GM19328 (cell line): ENCODE measurements around the gene NPBWR2.

Experiments
- ATAC-seq: cut with Tn5 transposase; IDR thresholded peaks from one replicate; pipeline ENCODE4 v1.9.1; 2021; ENCODE audit warnings: mild to moderate bottlenecking, moderate library complexity; ENCODE audit not compliant: unreplicated experiment

The NPBWR2 gene, protein sequence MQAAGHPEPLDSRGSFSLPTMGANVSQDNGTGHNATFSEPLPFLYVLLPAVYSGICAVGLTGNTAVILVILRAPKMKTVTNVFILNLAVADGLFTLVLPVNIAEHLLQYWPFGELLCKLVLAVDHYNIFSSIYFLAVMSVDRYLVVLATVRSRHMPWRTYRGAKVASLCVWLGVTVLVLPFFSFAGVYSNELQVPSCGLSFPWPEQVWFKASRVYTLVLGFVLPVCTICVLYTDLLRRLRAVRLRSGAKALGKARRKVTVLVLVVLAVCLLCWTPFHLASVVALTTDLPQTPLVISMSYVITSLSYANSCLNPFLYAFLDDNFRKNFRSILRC

GRCh38 chr20:64106981-64107735 is at the start of gene NPBWR2:
Gene NPBWR2, minus strand, starts transcription at chr20:64107565. Its CDS starts 734 bp downstream, at chr20:64106831.
- no peak for ATAC-seq

DNA sequence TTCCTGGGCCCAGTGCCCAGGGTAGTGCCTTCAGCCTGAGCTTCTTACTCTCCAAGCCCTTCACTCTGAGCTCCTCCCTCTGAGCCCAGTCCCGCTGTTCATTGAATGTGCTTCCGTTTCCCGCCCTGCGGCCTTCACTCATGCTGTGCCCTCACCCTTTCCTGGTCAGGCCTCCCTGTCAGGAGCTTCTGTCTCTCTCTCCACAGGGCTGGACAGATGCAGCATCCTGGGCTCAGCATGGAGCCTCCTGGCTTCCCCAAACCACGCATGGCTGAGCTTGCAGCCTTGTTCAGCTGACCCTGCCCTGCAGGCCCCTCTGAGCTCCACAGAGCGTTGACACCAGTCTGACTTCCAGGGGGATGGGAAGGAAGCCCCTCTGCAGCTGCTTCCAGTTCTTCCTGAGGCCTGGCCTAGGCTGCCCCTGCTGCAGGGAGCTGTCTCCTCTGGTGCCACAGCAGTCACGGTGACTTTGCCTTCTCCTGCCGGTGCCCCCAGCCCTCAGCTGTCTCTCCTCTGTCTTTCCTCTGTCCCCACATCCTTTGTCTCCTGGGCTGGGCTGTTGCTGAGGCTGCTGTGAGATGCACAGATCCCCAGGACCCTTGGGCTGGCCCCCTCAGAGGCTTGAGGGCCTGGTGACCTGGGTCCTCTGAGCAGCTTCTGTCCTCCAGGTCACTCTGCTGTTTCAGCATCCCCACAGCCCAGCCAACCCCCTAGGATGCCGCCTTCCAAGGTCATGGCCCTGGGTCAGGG is 48.9 kb upstream of the NPBWR2 start:
- ATAC-seq, result no peak

DNA sequence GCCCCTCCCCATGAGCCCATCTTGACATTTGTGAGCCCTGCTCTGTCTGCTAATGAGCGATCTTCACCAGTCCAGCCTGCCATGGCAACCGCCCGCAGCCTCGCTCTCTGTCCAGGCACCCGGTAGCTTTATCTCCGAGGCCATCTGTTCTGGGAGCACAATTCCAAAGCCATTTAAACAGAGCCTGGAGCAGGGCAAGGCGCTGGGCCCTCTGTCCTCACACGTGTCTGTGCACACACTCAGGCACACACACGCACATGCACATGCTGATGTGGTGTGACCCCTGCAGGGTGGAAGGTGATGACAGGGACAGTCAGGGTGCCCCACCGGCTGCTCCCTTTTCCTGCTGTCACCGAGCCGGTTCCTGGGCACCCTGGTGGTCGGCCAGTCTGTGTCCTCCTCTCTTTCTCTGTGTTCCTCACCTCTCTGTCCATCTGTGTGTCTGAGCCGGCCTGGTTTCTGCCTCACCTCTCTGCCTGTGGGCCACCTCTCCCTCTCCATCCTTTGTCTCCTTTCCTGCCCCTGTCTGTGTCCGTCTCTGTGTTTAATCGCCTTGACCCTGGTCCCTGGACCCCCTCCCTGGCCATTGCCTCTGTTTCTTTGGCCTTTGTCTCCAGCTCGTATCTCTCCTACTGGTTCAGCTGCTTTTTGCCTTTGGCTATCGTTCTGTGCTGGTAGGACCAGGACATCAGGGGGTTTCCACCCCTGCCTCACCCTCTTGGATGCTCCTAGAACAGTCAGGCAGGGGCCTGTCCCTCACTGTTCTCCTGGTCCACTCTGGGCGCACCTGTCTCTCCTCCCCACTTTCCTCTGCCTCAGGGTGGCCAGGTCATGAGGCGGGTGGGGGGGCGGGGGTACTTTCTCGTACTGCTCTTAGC is 48.1 kb upstream of the NPBWR2 start:
- no peak for ATAC-seq

DNA sequence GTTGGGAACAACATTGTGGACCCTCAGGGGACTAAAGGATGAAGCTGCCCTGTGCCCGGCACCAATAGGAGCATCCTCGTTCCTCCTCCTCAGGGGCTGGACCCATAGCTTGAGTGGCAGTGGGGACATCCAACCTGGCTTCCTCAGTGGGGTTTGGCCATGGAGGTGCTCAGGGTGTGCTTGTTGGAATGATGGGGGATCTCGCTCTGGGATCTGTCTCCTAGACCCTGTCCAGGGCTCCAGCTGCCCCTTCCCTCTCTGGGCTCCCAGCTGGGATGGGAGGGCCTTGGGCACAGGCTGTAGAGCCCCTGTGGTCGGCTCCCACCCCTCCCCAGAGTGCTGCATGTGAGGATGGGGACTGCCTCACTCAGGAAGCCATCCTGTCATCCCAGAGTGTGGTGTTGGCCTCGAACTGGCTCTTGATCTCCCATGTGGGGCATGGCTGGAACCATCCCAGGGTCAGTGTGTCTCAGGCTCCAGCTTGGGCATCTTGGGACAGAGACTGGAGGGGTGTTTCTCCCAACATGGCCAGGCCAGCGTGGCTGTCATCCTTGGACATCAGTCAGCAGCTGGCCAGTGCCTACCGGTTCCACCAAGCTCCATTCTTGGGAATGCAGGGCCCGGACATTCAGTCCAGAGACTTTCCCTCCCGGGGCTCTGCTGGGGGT is 47.4 kb upstream of the NPBWR2 start:
- ATAC-seq, result no peak

GRCh38 chr20:64153861-64154589 is 46.7 kb upstream of the NPBWR2 start:
- ATAC-seq, result no peak

GRCh38 chr20:64153410-64153809 is 46.0 kb upstream of the NPBWR2 start:
- no peak for ATAC-seq

DNA sequence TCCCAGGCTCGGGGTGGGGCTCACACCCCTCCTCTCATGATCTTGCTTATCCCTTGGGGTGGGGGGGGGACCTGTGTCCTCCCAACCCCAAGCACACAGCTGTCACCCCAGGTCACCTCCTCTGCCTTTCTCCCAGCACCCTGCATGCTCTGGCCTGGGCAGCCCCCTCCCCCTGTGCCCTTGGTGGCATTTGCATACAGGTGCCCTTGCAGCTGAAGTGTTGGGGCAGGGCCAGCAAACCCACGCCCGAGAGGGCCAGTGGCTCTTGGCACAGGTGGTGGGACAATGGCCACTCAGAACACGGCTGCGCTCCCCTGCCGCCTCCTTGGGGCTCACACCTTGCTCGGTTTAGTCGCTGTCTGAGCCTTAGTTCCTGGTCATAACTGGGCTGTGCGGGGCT is 45.5 kb upstream of the NPBWR2 start:
- no peak for ATAC-seq

DNA sequence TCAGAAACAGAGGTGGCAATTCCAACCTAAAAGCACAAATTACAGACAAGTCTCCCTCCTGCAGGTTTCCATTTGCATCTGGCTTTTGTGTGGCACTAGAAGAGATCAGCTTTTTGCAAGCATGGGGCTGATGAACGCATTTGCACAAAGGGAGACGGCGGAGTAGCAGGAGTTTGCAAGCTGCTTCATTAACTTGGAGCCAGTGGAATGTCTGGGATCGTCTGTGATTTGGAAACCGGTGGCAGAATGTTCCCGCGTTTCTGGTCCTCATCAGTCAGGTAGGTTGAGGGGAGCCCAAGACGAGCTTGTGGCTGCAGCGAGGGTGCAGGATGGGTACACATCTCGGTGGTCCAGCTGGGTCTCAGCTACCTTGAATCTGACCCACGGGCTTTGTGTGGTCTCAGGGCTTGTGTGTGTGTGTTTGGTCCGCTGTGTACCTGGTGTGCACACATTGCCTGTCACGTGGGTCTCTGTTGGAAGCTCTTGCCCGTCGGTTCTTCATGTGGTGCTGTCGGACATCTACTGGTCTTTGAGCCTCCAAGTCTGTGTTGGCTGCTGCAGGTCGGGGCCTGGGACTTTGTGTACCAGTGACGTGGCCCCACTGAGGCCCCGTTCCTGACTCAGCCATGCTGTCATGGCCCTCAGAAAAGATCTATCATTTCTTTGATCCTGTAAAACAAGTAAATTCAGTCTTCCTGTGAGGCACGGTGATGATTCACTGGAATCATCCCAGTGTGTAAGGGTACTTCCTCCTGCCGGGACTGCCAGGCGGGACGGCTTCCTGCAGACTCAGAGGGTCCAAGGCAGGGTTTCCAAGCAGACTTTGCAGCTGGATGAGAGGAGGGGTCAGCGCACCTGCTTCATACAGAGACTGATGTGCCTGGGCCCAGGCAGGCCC is 44.5 kb upstream of the NPBWR2 start:
- no peak for ATAC-seq

- no peak for ATAC-seq
Measured at GRCh38 chr20:64150756-64151632, 43.6 kb upstream of the NPBWR2 start.

GRCh38 chr20:64149809-64150560 is 42.6 kb upstream of the NPBWR2 start:
- ATAC-seq, result no peak

- ATAC-seq, result no peak
Measured at GRCh38 chr20:64149141-64149540, 41.8 kb upstream of the NPBWR2 start.

- ATAC-seq, result no peak
Measured at GRCh38 chr20:64148581-64148980, 41.2 kb upstream of the NPBWR2 start.

DNA sequence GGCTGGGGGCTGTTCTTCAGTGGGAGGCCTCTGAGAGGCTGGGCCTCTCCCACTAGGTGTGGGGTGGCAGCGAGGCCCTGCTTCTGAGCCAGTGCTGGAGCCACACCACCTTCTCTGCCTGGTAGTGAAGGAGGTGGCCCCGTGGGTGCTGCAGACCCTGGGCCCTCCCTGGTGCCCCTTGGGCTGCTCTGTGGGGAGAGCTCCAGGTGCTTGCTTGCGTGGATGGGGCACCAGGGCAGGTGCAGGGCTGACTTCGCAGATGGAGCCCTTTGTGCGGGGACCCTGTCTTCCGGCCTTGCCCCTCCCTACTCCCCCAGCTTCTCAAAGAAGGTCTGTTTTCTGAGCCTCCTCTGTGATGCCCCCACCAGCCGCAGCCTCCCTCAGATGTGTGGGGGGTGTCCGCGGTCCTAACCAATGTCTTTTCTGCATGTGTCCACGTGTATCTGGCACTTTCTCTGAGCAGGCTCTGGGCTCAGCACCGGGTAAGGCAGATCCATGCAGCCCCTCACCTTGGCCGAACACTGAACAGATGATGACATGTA is 39.6 kb upstream of the NPBWR2 start:
- no peak for ATAC-seq

DNA sequence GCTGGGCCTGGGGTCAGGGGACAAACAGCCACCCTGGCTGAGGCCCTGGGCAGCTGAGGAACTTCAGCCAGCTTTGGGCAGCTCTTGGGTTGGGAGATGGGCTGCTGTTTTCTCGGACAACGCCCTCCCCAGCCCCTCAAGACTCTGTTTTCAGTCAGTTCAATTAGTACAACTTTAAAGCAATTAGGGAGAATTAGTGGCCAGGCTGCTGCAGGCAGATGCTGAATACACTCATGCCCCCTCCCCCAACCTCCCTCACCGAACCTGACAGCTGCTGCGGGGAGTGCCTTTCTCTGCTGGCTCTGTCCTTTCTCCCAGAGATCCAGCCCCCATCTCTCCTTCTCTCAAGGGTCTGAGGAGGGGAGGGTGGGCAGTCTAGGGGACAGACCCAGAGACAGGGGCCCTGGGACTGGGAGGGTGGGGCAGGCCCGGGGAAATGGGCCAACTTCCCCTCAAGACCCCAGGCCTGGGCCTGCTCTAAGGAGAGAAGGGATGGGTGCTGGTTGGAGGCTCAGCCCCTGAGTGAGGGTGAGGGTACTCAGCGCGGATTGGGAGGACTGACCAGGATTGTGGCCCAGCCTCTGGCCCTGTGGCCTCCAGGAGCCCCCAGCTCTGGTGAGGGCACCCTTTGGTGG is 39.1 kb upstream of the NPBWR2 start:
- ATAC-seq, result no peak

DNA sequence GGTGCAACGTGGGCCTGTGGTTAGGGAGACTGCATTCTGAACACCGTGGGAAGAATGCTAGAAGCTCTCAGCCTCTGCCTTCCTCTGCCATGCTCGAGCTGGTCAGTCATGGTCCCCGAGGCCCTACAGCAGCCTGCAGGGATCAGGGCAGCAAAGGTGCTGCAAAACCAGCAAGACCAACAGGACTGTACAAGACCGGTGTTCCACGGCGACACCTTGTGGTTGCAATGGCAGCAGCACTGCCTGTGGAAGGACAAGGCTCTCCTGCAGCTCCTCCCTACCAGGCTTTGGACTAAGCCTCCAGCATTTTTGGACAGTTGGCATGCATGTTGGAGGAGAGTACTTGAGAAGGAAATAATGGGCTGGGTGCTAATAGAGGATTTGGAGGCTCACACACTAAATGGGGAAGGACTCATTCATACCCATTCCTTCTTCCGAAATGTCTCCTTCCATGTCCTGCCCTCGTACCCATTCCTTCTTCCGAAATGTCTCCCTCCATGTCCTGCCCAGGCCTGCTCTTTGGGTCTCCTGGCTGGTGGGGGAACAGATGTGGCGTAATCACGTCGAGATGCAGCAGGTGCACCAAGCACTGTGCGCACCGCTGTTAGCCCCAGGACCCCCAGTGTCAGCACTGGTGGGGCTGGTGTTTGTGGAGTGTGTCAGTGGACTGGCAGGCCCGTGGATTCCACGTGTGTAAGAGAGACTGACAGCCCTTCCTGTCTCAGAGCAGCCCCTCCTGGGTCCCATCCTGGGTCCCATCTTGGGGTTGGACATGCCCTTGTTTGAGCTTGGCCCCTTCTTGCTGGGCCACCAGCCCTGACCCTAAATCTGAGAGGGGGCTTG is 38.3 kb upstream of the NPBWR2 start:
- no peak for ATAC-seq
